Activated CD4-positive, alpha-beta T cell treated with anti-CD3 and anti-CD28 coated beads for 48 hours (primary cell): ENCODE measurements around the gene ACCSL.

ENCODE experiments used
- DNase-seq: peaks from one replicate; pipeline ENCODE4 v3.0.0-alpha.2; 2020

Gene ACCSL

DNA sequence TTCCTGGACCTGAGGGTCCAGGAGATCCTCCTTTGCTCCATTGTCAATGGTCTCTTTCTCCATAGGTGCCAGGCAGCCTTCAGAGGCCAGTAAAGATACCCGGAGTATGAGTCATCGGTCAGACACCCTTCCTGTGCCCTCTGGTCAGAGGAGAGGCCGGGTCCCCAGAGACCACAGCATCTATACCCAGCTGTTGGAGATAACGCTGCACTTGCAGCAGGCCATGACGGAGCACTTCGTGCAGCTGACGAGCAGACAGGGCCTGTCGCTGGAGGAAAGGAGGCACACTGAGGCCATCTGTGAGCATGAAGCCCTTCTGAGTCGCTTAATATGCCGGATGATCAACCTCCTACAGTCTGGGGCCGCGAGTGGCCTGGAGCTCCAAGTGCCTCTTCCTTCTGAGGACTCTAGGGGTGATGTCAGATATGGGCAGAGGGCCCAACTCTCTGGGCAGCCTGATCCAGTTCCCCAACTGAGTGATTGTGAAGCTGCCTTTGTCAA, at the start of gene ACCSL:
Gene ACCSL, plus strand, starts transcription at position 51 of the 501 bp plus-strand sequence. Its CDS starts 56 bp downstream, at position 107.
- no peak for DNase-seq

DNA sequence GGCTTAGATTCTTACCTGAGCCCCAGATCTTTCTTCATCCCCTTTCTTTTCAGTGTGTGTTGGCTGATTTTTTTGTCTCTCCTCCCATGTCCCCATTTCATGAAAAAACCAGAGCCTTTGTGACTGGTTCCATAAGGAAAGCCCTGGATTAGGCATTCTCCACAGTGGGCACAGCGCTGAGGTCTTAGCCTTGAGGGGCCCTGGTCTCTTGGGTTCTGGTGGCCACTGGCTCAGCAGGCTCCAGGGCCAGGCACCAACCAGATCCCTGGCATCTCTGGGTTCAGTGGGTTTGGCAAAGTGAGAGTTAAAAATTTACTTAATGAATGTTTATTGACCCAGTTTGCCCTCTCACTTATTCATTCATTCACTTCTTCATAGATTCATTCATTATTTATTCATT, 49.5 kb upstream of the ACCSL start:
- no peak for DNase-seq

DNA sequence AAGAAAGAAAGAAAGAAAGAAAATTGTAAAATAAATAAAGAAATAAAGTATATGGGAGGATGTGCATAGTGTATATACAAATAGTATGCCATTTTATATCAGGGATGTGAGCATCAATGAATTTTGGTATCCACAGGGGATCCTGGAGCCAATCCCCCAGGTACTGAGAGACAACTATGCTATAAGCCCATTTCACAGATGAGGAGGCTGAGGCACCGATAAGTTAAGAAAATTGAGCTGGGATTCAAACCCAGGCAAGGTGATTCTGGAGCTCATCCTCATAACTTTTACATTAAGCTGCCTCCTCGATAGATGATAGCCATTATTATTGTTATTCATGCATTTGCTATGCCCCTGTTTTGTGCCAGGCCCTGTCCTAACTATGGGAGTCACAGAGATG, 47.0 kb upstream of the ACCSL start:
- DNase-seq: no peak

DNA sequence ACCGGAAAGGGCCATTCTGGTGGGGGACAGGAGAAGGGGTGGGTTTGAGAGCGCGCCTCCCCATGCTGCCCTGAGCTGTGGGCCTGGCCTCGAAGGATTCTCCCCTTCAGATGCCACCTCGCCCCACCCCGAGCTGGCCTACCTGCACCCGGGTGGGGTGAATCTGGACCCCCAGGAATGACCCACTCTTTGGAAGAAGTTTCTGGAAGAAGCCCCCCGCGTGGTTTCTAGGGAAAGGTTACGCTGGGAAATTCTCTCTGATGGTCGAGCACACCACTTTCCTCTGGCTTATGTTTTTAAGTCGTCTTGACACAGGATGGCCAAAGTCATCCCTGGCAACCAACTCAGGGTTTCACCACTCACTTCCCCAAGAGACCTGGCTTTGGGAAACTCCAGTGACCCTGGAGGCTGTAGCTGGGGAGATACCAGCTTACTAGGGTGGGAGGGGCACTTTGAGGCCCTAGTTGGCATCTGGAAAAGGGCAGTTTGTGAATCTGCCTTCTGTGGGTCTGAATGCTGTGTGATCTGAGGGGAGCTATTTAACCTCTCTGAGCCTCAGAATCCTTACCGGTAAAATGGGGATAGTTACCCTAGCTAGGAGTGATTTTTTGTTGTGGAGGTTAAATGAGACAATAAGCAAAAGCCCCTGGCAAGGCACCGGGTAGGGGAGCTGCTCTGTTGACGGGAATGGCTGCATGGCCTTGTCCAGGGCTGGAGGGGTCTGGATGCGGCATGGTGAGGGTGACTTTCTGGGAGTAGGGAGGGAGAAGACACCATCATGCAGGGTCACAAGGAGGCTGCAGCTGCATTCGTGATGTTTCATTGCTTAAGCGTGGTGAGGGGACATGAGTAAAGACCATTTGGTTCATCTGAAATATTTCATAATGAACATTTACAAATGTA, 45.3 kb upstream of the ACCSL start:
- DNase-seq: no peak

DNA sequence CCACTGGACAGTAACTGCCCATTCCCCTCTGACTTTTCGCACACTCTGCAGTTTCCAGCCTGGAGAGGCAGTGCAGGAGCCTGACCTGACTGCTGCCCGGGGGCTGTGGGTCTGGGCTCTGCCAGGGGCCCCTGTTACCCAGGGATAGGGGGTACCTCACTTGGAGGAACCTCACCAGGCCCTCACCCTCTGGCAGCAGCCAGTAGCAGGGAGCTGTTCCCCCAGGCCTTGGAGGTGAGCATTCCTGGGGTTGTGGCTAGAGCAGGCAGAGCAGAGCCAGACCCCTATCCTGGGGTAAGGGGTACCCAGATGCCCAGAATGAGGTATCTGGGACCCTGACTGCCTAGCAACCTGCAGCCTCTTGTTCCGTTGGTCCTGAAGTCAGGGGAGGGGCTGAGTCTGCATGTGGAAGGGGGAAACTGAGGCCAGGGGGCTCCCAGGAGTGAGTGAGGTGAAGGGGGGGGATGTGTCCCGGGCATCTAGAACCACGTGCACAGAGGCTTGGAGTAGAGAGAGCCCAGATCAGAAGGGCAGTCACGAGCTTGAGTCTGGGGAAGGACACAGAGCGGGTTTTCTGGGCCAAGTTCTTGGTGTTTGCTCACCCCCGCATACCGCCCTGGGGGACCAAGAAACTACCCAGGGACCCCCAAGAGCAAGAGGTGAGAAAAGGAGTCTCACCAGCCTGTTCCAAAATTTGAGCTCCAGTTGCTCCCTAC, 43.9 kb upstream of the ACCSL start:
- no peak for DNase-seq

DNA sequence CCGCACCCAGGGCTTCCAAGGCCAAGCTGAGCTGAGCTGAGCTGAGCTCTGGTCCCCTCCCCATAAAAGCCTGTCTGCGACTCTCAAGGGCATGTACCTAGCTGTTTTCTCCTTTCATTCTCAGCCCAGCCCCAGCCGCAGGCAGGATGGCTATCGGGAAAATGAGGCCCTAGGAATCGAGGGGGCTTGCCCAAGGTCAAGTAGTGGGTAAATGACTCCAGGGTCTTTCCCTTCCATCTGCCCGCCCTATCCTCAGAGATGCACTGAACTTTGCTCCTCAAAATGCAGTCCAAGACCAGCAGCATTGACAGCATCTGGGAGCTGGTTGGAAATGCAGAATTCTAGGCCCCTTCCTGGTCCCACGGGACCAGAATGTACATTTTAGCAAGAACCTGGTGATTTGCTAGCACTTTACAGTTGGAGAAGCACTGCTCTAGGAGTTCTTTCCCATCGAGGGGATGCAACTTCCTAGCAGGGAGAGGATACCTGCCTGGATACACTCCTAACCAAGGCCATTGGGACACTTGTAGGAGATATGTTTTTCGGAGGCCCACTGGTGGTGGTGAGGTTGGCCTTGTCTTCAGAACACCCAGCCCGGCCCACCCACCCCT, 43.2 kb upstream of the ACCSL start:
- DNase-seq: no peak

DNA sequence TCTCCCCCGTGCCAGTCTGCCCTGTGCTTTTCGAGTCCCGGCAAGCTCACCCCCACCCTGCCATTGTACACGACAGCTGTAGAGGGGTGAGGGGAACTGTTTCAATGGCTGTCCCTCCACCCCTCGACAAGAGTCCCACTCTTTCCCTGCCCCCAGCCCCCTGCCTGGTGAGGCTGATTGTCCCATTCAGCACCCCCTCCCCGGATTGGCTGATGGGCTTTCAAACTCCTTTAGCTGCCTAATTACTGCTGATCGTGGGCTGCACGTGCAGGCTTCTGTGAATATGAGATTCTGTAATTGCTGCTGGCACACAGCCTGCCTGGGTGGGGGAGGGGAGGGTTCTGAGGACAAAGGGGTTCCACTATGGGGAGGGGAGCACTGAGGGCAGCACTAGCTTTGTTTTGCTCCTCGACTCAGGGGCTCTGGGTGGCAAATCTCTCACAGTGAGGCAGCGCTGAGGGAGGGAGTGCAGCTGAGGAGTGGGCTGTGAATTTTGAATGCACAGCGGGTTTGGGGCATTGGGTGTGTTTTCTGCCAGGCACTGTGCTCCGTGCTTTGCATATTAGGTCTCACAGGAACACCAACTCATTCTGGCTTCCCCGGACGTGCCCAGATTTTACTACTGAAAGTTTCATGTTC, 42.6 kb upstream of the ACCSL start:
- no peak for DNase-seq

DNA sequence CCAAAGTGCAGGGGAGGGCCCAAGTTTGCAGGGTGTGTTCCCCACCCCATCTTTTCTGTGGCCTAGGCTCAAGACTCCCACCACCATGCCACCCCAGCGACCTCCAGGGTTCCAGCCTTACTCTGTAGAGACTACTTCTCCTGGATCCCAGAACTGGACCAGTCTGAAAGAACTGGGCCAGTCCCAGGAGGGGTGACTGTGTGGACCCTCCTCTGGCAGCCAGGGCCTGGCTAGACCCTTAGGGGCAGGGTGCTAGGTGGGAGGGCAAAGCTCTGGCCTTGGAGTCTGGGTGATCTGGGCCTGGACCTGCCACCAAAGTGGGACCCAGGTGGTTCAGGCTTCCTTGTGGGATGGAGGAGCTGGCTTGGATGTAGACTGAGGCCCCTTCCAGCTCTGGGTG, 41.8 kb upstream of the ACCSL start:
- no peak for DNase-seq

DNA sequence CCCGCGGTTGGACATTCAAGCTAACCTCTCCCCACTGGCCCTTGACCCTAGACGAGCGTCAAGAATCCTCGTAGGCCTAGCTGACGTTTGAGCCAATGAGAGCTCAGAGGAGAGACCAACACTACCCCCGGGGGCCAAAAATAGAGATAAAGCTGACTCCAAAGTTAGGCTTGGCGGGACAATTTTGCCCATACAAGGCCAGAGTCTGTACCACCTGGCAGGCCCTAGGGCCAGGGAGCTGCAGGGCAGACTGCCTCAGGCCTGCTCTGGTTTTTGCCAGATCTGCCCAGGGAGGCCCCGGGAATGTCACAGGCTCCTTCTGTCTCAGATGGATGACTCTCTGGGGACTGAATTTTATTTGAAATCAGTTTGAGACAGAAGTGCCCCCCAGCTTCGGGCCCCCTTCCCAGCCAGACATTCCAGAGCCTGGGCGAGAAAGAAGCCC, 40.8 kb upstream of the ACCSL start:
- no peak for DNase-seq

DNA sequence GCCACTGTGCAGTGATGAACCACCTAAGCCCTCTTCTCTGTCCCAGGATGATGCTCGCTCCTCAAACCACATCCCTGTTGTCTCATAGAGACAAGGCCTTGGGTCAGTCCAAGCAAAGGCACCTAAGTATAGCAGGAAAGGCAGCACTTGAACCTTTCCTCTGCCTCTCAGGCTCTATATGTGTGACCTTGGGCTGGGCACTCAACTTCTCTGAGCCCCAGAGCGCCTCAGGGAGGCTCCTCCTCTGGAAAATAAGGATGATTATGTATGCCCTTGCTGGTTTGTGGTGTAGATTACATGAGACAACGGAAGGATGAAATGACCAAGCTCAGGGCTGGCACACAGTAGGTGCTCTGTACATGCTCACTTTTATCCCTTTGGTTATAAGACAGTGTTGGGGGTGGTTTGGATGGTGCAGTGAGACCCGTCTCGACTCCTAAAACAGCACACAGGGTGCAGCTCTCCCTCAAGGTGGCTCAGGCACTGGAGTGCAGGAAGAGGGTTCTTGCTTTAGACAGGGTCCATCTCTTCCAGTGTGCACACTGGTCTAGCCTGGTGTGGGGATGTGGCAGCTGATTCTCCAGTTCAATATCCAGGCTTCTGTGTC, 40.2 kb upstream of the ACCSL start:
- DNase-seq: no peak

DNA sequence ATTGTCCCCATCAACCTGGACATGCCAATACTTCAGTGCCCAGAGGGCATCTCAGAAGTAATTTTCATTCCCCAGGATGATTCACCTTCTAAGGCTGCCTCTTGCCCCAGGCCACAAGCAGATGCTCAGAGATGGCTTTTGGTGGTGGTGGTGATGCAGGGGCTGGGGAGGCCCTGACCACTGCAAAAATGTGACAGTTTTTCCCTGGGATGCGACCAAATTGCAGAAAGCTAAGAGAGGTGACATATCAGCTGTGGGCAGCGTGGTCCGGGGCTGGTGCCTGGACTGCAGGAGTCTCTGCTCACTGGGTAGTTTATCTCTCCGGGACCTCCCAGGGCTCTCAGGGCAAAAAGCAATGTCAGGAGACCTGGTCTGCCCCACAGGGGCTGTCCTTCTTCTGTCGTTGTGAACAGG, 39.7 kb upstream of the ACCSL start:
- DNase-seq: no peak

DNA sequence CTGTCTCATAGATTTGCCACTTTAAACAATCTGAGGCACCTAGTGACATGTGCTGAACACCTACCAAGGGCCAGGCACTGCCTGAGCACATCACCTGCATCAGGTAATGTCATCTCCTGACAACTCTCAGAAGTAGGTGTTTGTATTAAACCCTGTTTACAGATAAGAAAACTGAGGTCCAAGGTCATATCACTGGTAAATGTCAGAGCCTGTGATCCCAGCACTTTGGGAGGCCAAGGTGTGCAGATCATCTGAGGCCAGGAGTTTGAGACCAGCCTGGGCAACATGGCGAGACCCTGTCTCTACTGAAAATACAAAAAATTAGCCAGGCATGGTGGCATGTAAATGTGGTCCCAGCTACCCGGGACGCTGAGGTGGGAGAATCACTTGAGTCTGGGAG, 39.1 kb upstream of the ACCSL start:
- no peak for DNase-seq

DNA sequence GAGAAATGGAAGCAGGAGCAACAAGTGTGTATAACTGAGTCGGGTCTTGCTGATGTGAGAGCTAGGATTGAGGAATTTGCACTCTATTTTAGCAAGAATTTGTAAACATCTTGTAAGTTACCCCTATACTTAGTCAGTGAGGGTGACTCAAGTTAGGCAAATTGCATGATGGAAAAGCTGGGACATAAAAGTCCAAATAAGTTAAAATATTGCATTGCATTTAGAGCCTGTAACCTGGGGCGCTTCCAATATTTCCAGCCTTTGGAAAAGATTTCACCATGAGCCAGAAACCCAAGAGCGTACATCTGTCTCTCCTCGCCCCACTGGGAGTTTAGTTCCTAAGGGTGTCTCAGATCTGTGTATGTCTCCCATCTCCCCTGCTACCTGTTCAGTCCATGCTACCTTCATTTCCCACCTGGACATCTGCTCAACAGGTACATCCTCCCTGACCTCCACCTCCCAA, 37.0 kb upstream of the ACCSL start:
- no peak for DNase-seq

DNA sequence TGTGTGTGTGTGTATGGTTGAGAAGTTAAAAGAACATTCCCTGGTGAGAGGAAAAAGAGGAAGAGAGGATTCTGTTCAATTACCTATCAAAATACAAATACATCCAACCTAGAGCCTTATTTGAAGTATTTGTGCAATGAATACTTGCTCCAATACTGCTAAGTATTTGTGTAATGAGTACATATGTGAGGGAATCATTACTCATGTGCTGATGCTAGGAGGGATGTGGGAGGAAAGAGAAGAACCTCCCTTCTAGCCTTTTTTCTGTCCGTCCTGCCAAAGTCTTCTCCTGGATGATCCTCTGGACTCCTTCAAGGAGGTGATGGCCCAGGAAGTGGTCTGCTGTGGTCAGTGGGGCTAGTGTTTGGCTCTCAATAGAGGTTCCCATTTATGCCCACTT, 36.0 kb upstream of the ACCSL start:
- DNase-seq: no peak

DNA sequence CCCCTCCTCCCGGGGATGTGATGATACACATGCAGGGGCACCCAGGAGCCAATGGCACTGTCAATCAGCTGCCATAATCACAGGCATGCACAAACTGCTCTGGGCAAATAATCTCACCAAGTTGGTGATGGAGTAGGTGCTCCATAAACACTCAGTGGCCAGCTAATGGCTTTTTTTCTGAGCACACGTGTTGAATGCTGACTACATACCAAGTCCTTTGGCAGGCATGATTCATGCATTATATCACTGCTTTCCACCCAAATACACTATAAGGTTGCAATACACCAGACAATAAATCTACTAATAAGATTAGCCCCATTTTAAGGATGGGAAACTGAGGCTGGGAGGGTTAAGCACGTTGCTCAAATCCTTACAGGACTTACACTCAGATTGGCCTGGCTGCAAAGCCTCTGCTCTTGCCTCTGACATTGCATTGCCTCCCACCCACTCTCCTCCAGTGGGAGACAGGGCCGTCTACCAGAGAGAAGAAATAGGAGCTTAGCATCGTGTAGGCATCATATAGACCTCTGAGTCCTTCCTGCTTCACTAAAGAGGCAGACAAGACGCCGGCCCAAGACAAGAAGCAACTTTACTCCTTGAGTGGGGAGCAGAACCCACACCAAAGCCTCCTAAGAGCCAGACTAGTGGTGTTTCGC, 32.7 kb upstream of the ACCSL start:
- no peak for DNase-seq

DNA sequence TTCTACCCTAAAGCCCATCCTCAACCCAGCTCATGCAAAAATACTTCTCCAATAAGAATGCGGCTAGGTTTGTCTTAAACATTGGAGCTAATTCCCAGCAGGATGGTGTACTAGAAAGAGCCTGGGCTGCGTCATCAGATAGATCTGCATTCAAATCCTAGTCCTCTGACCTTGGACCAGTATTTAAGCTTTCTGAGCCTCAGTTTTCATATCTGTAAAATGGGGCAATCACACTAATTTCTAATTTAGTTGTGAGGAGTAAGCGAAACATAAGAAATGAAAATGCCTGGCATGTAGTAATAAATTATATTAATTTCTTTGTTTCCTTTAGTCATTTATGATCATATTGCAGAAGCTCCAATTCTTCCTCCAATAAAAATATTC, 32.2 kb upstream of the ACCSL start:
- no peak for DNase-seq

DNA sequence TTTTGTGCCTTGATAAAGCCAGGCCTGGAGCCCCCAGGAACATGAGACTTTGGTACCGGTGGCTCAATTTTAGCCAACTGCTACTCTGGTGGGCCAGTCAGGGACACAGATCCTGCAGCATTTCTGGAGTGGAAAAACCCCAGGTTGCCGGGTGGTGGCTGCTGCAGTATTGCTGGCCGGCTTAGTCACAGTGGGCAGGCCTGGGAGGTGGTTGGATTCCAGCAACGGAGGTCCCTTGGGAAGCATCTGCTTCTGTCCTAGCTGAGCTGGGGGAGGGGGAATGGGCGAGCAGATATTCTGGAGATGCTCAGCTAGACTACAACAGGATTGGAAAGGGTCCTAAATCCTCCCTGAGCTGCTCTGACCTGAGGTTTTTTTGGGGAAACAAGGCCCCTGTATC, 31.6 kb upstream of the ACCSL start:
- DNase-seq: no peak

DNA sequence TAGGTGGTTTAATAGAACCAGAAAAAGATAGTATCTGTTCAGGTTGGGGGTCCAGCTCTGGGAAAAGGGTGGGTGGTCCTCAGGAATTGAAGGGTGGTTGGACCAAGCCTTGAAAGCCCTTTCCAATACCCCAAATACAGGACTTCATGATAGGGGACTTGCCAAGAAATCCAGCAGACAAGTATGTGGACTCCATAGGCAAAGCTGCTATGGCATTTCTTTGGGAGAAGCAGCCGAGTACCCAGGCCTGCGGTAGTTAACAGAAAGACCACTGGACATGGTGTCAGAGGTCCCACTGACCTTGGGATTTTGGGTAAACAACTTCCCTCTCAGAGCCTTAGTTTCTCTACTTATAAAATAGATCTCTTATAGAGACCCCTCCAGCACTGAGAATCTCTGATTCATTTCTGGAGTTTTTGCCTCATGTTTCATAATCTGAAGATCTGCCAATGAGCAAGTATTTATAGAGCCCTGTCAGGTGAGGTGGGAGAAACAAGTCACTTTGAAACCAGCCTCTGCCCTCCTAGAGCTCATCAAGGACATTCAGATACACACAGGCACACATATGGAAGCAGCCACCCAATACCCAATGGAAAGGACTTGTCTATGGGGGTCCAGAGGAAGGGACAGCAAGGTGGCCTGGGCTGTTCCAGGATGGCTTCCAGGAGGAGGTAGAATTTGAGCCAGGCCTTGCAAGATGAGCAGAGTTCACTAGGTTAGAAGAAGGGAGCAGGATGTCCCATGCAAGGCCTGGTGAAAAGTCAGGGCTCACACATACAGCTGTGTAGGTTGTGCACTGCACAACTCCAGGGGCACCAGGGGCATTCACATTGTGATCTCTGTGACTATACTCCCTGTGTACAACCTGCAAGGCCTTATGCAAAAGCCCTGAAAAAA, 31.0 kb upstream of the ACCSL start:
- no peak for DNase-seq

DNA sequence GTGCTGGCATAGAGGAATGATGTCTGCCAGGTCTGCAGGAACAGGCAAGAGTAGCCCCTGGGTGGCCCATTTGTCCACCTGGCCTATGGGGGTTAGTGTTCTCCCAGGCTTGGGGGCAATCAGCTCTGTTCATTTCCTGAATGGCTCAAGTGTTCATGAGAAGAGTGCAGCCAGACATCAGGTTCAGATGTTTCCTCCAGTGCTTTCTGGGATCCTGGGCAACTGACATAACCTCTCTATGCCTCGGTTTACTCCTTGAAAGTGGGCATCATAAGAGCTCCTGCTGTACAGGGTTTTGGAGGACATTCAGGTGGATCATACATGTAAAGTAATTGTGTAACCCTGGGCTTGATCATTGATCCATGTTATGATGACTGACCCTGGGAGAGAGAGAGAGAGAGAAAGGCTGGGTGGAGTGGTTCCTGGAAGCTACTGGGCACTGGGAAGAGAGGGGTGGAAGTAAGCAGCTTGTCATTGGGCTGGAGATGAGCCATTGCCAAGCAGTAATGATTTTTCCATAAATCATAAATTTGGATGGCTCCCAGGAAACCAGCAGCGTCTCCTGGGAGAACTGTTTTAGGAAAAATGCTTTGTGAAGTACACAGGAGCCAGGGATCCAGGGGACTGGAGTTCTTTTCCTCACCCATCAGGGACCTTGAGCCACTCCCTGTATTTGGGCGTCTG, 30.2 kb upstream of the ACCSL start:
- DNase-seq: no peak

DNA sequence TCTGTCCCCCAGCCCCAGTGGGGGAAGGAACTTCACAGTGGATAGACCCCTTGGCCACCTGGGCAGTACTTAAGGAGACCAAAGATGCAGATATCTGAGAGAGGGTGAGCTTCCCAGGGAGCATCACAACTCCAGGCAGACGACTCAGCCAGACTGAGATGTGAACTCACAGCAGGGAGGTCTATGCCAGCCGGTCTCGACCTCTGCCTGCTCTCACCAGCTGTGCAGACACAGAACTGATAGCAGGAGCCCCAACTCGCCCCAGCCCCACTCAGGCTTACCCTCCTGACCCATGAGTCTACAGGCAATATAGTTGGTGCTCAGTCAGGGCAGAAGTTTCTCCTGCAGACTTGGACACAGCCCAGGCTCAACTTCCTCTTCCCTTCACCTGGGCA, 29.7 kb upstream of the ACCSL start:
- DNase-seq: no peak
